ENCODE results near the gene MOSPD3. TPM values are rescaled to one million over a fixed set of nuclear protein-coding genes. Genes with fewer than 3 reads are reported as not detected.
"Not testable (repeated sequence)": the region's sequence is repeated elsewhere in the genome, so short reads cannot be mapped to it uniquely, and the experiment has no call there.

Gene MOSPD3
- polyA plus RNA-seq, 1 donor (not counting 4 experiments of a cell fraction or from before 2014, with no cell fraction given): 5.5 TPM

- Histone ChIP-seq H2AFZ (ENCODE audit: control insufficient read depth, low read length) (no peak within 1 kb of the TSS), H3K9ac (ENCODE audit: control insufficient read depth, extremely low read depth, insufficient read depth, low read length) (no peak within 1 kb of the TSS), H3K4me2 (ENCODE audit: control insufficient read depth, extremely low read depth, insufficient read depth, low read depth, low read length) (no peak within 1 kb of the TSS), H4K20me1 (ENCODE audit: control insufficient read depth, extremely low read depth, insufficient read depth, low read length) (no peaks in the 10 kb centered on the region), H3K27me3 (ENCODE audit: control insufficient read depth, extremely low read depth, insufficient read depth, low read length) (peaks cover 25% of the 10 kb centered on the region), H3K27ac (ENCODE audit: control insufficient read depth, insufficient read depth, low read length) (no peak within 1 kb of the TSS), H3K9me3 (ENCODE audit: control insufficient read depth, low read depth, low read length) (no peaks in the 10 kb centered on the region), H3K9me1 (ENCODE audit: control insufficient read depth, extremely low read depth, insufficient read depth, low read length) (no peaks in the 10 kb centered on the region), H3K36me3 (ENCODE audit: control insufficient read depth in 2 of 2, extremely low read depth in 1 of 2, insufficient read depth in 2 of 2, low read length in 2 of 2) (no peaks in the 10 kb centered on the region), H3K4me1 (ENCODE audit: control insufficient read depth, extremely low read depth, insufficient read depth, low read length) (no peaks in the 10 kb centered on the region), H3K4me3 (ENCODE audit: control insufficient read depth in 2 of 3, extremely low read depth in 1 of 3, insufficient read depth in 2 of 3, low read depth in 1 of 3, low read length in 3 of 3) (no peak within 1 kb of the TSS), H3K79me2 (ENCODE audit: control insufficient read depth, insufficient read depth, low read length) (no peaks in the 10 kb centered on the region)
- FAIRE-seq: no peak
- dilution Hi-C loops (cut with MboI; ENCODE audit: extremely low pct_ligation_motif_present, low sequenced_read_pairs): no loop called here
- DNase-seq (ENCODE audit: low read depth, low spot score): no peak
- TF ChIP-seq EZH2 (IDR thresholded peaks at IDR 0.05; ENCODE audit: low read length) (no peak), CTCF (optimal IDR thresholded peaks at IDR 0.05 in 1 of 3, IDR thresholded peaks at IDR 0.05 in 1 of 3, conservative IDR thresholded peaks at IDR 0.05 in 1 of 3; ENCODE audit: extremely low read depth in 1 of 3, insufficient read depth in 2 of 3, low read length in 3 of 3) (no peak)
These were observed 43.8 kb downstream of the MOSPD3 start, which contains the start of gene ACTL6B for GRCh38 chr7:100655908-100656674. Gene ACTL6B (minus strand): TSS chr7:100656448. CDS start chr7:100656354, 94 bp downstream.

GRCh38 chr7:100662194-100662776 lies 49.9 kb downstream of the MOSPD3 start:
- dilution Hi-C loops (cut with MboI; ENCODE audit: extremely low pct_ligation_motif_present, low sequenced_read_pairs); H3K4me3 ChIP-seq (ENCODE audit: control insufficient read depth in 2 of 3, extremely low read depth in 1 of 3, insufficient read depth in 2 of 3, low read depth in 1 of 3, low read length in 3 of 3); H3K9me1 ChIP-seq (ENCODE audit: control insufficient read depth, extremely low read depth, insufficient read depth, low read length); H3K36me3 ChIP-seq (ENCODE audit: control insufficient read depth in 2 of 2, extremely low read depth in 1 of 2, insufficient read depth in 2 of 2, low read length in 2 of 2); H3K9ac ChIP-seq (ENCODE audit: control insufficient read depth, extremely low read depth, insufficient read depth, low read length); H4K20me1 ChIP-seq (ENCODE audit: control insufficient read depth, extremely low read depth, insufficient read depth, low read length); H3K27ac ChIP-seq (ENCODE audit: control insufficient read depth, insufficient read depth, low read length); H3K79me2 ChIP-seq (ENCODE audit: control insufficient read depth, insufficient read depth, low read length); H3K4me1 ChIP-seq (ENCODE audit: control insufficient read depth, extremely low read depth, insufficient read depth, low read length); DNase-seq (ENCODE audit: low read depth, low spot score); H2AFZ ChIP-seq (ENCODE audit: control insufficient read depth, low read length); H3K27me3 ChIP-seq (ENCODE audit: control insufficient read depth, extremely low read depth, insufficient read depth, low read length); H3K9me3 ChIP-seq (ENCODE audit: control insufficient read depth, low read depth, low read length); FAIRE-seq; H3K4me2 ChIP-seq (ENCODE audit: control insufficient read depth, extremely low read depth, insufficient read depth, low read depth, low read length): not testable (repeated sequence)

Small RNA genes lying within 50 kb of the gene (small RNA-seq; reads per million reads assigned to genes)
- 0 reads per million in 3 experiments for gene SAP25 (ENCODE audit: insufficient read length in 3 of 3, low read depth in 3 of 3, low replicate concordance in 1 of 3)

Other genes with a start within 250 kb of the MOSPD3 start
- gene PILRA, start 239.1 kb upstream of the MOSPD3 start, polyA plus RNA-seq: 0.17 to 0.59 TPM (median 0.33 TPM) in 3 replicates
- 1.4 to 2.0 TPM (median 1.7 TPM) in 3 replicates for gene ZCWPW1, start 183.8 kb upstream of the MOSPD3 start, polyA plus RNA-seq
- 10.6 to 14.7 TPM (median 10.8 TPM) in 3 replicates for gene MEPCE, start 182.7 kb upstream of the MOSPD3 start, polyA plus RNA-seq
- gene PPP1R35, start 176.0 kb upstream of the MOSPD3 start, polyA plus RNA-seq: 12.2 to 15.3 TPM (median 13.3 TPM) in 3 replicates
- gene SPACDR, start 148.3 kb upstream of the MOSPD3 start, polyA plus RNA-seq: 0.24 to 0.54 TPM (median 0.37 TPM) in 3 replicates
- gene TSC22D4, start 133.3 kb upstream of the MOSPD3 start, polyA plus RNA-seq: 8.4 to 16.6 TPM (median 9.1 TPM) in 3 replicates
- 0.16 to 0.48 TPM (median 0.16 TPM) in 3 replicates for gene NYAP1, start 128.6 kb upstream of the MOSPD3 start, polyA plus RNA-seq
- gene AGFG2, start 73.3 kb upstream of the MOSPD3 start, polyA plus RNA-seq: 3.1 to 4.1 TPM (median 3.4 TPM) in 3 replicates
- 0.16 to 0.21 TPM in 2 of 3 replicates, not detected in the other for gene SAP25, start 38.6 kb upstream of the MOSPD3 start, polyA plus RNA-seq
- 4.9 to 8.1 TPM (median 7.3 TPM) in 3 replicates for gene LRCH4, start 26.4 kb upstream of the MOSPD3 start, polyA plus RNA-seq
- gene FBXO24, start 26.2 kb upstream of the MOSPD3 start, polyA plus RNA-seq: 0.19 to 0.34 TPM (median 0.22 TPM) in 3 replicates
- gene PCOLCE, start 10.2 kb upstream of the MOSPD3 start, polyA plus RNA-seq: 0.63 to 1.3 TPM (median 0.80 TPM) in 3 replicates
- 0.07 to 0.21 TPM (median 0.12 TPM) in 3 replicates for gene TFR2, start 29.0 kb downstream of the MOSPD3 start, polyA plus RNA-seq
- not detected in 3 replicates for gene ACTL6B, start 43.9 kb downstream of the MOSPD3 start, polyA plus RNA-seq
- 87.2 to 216 TPM (median 126 TPM) in 3 replicates for gene GNB2, start 61.2 kb downstream of the MOSPD3 start, polyA plus RNA-seq
- gene GIGYF1, start 81.7 kb downstream of the MOSPD3 start, polyA plus RNA-seq: 3.2 to 4.8 TPM (median 4.0 TPM) in 3 replicates
- 37.8 to 50.3 TPM (median 44.6 TPM) in 3 replicates for gene POP7, start 93.6 kb downstream of the MOSPD3 start, polyA plus RNA-seq
- gene EPO, start 107.9 kb downstream of the MOSPD3 start, polyA plus RNA-seq: 0.35 to 0.86 TPM (median 0.41 TPM) in 3 replicates
- 0.09 to 0.36 TPM (median 0.14 TPM) in 3 replicates for gene ZAN, start 121.1 kb downstream of the MOSPD3 start, polyA plus RNA-seq
- gene EPHB4, start 215.0 kb downstream of the MOSPD3 start, polyA plus RNA-seq: 61.4 to 74.5 TPM (median 71.4 TPM) in 3 replicates
- 14.5 to 24.9 TPM (median 19.8 TPM) in 3 replicates for gene SLC12A9, start 240.2 kb downstream of the MOSPD3 start, polyA plus RNA-seq